Loucy (cell line): Measurements from ENCODE around the gene WDR93.

Source experiments
- H2AFZ ChIP-seq: fragments of 200-600 bp; sonication (generic); 2 replicates; pipeline ENCODE4 v1.6.0; 2016; ENCODE audit warnings: antibody characterized with exemption, mild to moderate bottlenecking, low read length, moderate library complexity
- H3F3A ChIP-seq: fragments of 200-600 bp; 2 replicates; pipeline ENCODE4 v1.6.0; 2016; ENCODE audit warnings: antibody characterized with exemption, low read depth, mild to moderate bottlenecking
- H3K27me3 ChIP-seq: fragments of 200-600 bp; sonication (generic); 2 replicates; pipeline ENCODE4 v1.6.1; 2014; ENCODE audit warnings: low read length, mild to moderate bottlenecking; ENCODE audit not compliant: insufficient read depth, poor library complexity, severe bottlenecking
- H3K36me3 ChIP-seq: fragments of 200-600 bp; sonication (generic); 2 replicates; pipeline ENCODE4 v1.6.1; 2016; ENCODE audit warnings: low read length; ENCODE audit not compliant: insufficient read depth
- H3K4me1 ChIP-seq: fragments of 200-600 bp; sonication (generic); 2 replicates; pipeline ENCODE4 v1.5.1; 2014; ENCODE audit warnings: low read length, mild to moderate bottlenecking; ENCODE audit not compliant: insufficient read depth, poor library complexity, severe bottlenecking
- H3K4me2 ChIP-seq: fragments of 200-600 bp; sonication (generic); 2 replicates; pipeline ENCODE4 v1.6.0; 2014; ENCODE audit warnings: antibody characterized with exemption, low read length, low read depth, mild to moderate bottlenecking; ENCODE audit not compliant: poor library complexity, severe bottlenecking
- H3K4me3 ChIP-seq: fragments of 200-600 bp; sonication (generic); 2 replicates; pipeline ENCODE4 v1.5.1; 2014; ENCODE audit warnings: low read length, mild to moderate bottlenecking, mixed read lengths; ENCODE audit not compliant: poor library complexity, severe bottlenecking
- H3K79me2 ChIP-seq: fragments of 200-600 bp; sonication (generic); 2 replicates; pipeline ENCODE4 v1.6.1; 2014; ENCODE audit warnings: low read length; ENCODE audit not compliant: insufficient read depth
- H3K9ac ChIP-seq: fragments of 200-600 bp; sonication (generic); 2 replicates; pipeline ENCODE4 v1.6.0; 2014; ENCODE audit warnings: mild to moderate bottlenecking, low read depth, low read length, moderate library complexity; ENCODE audit not compliant: poor library complexity, severe bottlenecking
- H3K9me2 ChIP-seq: fragments of 200-600 bp; sonication (generic); replicated peaks from 2 replicates; pipeline ENCODE4 v1.6.1; 2016; ENCODE audit warnings: low read depth, low read length, mixed read lengths
- H3K9me3 ChIP-seq: fragments of 200-600 bp; sonication (generic); 2 replicates; pipeline ENCODE4 v1.6.1; 2014; ENCODE audit warnings: mild to moderate bottlenecking, antibody characterized with exemption, low read length, low read depth; ENCODE audit not compliant: insufficient read depth
- H4K20me1 ChIP-seq: fragments of 200-600 bp; sonication (generic); 2 replicates; pipeline ENCODE4 v1.6.0; 2014; ENCODE audit warnings: antibody characterized with exemption, low read length, mild to moderate bottlenecking; ENCODE audit not compliant: insufficient read depth, poor library complexity, severe bottlenecking
- EZH2phosphoT487 ChIP-seq: fragments of 200-600 bp; IDR thresholded peaks from 2 replicates; pipeline ENCODE4 v1.6.1; 2018; ENCODE audit warnings: antibody characterized with exemption, mild to moderate bottlenecking, moderate library complexity, borderline replicate concordance
- TF ChIP-seq, protein P1 (sequence below): fragments of 200-600 bp; sonication (generic); conservative IDR thresholded peaks from 2 replicates; pipeline ENCODE4 v1.5.1; 2014; ENCODE audit warnings: mild to moderate bottlenecking, antibody characterized with exemption, low read length

WDR93 gene

DNA sequence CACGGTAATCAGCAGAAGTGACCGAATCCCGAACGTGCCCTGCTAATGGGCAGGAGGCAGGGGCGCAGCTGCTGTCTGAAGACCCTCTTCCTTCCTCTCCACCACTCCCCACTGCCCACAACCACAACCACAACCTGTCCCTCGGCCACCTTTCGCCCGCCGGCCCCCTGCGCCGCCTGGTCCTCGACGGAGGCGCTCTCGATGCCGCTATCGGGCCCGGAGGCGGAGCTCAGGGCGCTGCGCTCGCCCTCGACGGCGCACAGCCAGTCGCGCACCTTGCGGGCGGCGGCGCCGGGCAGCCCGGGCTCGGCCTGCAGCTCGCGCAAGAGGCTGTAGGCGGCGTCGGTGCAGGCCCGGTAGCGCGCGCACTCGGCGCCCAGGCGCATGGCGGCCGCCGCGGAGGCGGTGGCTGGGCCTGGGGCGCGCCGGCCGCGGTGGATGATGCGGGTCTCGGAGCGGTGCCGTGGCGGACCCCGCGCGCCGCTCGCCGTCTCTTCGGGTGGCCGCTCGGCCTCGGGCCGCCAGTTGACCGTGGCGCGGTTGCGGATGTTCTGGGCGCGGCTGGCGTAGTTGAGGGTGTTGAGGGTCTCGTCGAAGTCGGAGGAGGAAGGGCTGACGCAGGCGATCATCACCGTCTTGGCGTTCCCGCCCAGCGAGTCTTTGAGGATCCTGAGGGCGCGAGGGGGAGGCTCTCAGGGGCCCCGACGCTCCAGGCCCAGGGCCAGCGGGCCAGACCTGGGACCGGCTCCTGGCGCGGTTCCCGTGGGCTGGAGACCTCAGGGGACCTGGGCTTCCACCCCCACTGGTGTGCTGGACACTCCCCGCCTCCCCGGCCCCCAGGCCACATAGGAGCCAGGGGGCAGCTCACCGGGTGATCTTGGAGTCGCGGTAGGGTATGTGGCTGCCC lies 42.3 kb upstream of the WDR93 start:
- Histone ChIP-seq H3K4me2 (no peak overlapping the region), H3K9me2 (no peaks in the 10 kb centered on the region), H3K4me1 (no peaks in the 10 kb centered on the region), H3K9ac (no peak overlapping the region), H3K79me2 (no peaks in the 10 kb centered on the region), H4K20me1 (no peaks in the 10 kb centered on the region), H3F3A (no peaks in the 10 kb centered on the region), H3K4me3 (no peak overlapping the region), H3K27me3 (no peaks in the 10 kb centered on the region), H2AFZ (no peak overlapping the region), H3K36me3 (no peaks in the 10 kb centered on the region), H3K9me3 (no peaks in the 10 kb centered on the region)
- TF ChIP-seq EZH2phosphoT487, result no peak

DNA sequence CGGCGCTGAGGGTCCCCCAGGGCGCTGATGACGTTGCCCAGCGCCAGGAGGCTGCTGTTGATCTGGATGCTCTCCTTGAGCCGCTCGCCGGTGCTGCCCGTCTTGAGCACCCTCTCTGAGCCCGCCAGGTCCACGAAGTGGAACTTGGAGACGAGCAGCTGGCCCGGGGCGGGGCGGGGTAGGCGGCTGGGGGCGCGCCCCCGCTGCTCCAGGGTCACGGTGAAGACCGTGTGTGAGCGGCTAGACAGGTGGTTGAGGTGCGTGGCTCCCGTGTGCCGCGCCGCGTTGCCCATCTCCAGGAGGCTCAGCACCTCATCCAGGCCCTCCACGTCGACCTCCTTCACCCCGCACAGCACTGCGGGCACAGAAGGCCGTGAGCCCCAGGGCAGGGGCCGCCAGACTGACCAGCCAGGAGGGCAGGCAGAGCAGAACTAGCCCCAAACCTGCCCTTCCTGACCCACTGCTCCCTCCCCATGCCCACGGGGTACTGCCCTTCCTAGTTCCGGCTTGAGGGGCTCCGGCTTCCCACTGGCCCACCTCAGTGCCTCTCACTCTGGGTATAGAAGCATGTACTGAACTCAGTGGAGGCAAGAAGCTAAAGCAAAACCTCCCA lies 41.5 kb upstream of the WDR93 start:
- Histone ChIP-seq H3K9me3 (no peaks in the 10 kb centered on the region), H3K4me1 (no peaks in the 10 kb centered on the region), H3K4me3 (no peak overlapping the region), H3K9ac (no peak overlapping the region), H4K20me1 (no peaks in the 10 kb centered on the region), H3F3A (no peaks in the 10 kb centered on the region), H2AFZ (no peak overlapping the region), H3K27me3 (no peaks in the 10 kb centered on the region), H3K79me2 (no peaks in the 10 kb centered on the region), H3K4me2 (no peak overlapping the region), H3K9me2 (no peaks in the 10 kb centered on the region), H3K36me3 (no peaks in the 10 kb centered on the region)
- TF ChIP-seq EZH2phosphoT487, result no peak
- TF ChIP-seq, protein P1, sequence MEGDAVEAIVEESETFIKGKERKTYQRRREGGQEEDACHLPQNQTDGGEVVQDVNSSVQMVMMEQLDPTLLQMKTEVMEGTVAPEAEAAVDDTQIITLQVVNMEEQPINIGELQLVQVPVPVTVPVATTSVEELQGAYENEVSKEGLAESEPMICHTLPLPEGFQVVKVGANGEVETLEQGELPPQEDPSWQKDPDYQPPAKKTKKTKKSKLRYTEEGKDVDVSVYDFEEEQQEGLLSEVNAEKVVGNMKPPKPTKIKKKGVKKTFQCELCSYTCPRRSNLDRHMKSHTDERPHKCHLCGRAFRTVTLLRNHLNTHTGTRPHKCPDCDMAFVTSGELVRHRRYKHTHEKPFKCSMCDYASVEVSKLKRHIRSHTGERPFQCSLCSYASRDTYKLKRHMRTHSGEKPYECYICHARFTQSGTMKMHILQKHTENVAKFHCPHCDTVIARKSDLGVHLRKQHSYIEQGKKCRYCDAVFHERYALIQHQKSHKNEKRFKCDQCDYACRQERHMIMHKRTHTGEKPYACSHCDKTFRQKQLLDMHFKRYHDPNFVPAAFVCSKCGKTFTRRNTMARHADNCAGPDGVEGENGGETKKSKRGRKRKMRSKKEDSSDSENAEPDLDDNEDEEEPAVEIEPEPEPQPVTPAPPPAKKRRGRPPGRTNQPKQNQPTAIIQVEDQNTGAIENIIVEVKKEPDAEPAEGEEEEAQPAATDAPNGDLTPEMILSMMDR, result no peak

DNA sequence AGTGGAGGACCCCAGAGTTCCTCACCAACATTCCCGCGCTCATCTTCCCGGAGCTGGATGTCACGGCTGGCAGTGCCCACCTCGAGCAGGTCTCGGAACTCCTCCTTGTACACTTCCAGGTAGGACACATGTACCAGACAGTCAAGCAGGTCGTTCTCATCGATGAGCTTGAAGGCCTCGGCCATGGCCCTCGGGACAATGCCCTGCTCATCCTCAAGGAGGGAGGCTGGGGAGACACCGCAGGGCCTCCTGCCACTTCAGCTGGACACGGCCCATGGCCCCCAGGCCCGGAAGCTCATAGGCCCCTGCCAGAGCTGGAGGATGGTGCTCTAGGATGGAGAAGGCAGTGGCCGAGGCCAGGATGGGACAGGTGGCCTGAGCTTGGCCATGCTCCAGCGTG lies 40.9 kb upstream of the WDR93 start:
- Histone ChIP-seq H3K4me3 (no peak overlapping the region), H2AFZ (no peak overlapping the region), H3K27me3 (no peaks in the 10 kb centered on the region), H4K20me1 (no peaks in the 10 kb centered on the region), H3K4me2 (no peak overlapping the region), H3K9ac (no peak overlapping the region), H3K4me1 (peaks cover 4% of the 10 kb centered on the region), H3K9me3 (no peaks in the 10 kb centered on the region), H3K36me3 (no peaks in the 10 kb centered on the region), H3K9me2 (no peaks in the 10 kb centered on the region), H3K79me2 (no peaks in the 10 kb centered on the region), H3F3A (no peaks in the 10 kb centered on the region)
- no peak for TF ChIP-seq EZH2phosphoT487
- TF ChIP-seq, protein P1, result no peak
